ENCODE measurements around the gene ALDH1A2. TPM values are rescaled to one million over a fixed set of nuclear protein-coding genes. Genes with fewer than 3 reads are reported as not detected.
A peak's percentile ranks its signal among the peaks of the same experiment; 100 is the strongest.

The ALDH1A2 gene
- total and polyA plus RNA-seq, 8 donors = 1.6 to 6.6 (median 3.4) TPM

DNA sequence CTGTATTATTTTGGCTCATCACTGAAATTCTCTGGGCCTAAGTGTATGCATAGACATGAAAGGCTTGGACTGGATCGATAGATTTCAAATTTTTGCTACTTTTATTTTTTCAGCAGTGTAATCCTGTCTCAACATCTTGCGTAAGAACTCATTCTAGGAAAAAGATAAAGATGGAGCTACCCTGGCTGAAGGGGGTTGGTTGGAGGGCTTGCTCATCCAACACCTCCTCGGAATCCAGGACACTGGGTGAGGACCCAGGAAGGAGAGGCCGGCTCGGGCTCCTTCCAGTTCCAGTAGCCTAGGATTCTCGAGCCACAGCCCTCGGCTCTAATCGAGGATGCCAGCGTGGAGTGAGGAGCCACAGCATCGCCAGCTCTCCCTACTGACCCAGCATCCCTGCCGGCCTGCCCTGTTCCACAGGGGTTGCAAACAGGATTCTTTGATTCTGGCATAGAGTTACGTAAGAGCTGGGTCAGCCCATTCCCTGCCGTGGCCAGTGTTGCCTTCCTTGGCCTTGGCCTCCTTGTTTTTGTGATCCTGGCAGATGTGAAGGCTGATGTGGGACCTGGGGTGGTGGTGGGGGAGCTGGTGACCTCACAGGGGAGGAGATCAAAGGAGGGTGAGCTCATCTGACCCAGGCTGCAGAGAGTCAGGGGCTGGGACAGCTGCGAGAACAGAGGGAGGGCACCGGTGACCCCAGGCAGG lies 149.5 kb downstream of the ALDH1A2 start:
- DNase-seq (peak in 1 of 6 donors; percentile 48), FAIRE-seq (no peak), ATAC-seq (peak in 2 of 4 donors; percentile 16 to 30)
- Histone ChIP-seq H3K4me1 (no peaks in the 10 kb centered on the region), H3K9me3 (no peaks in the 10 kb centered on the region), H3K36me3 (no peaks in the 10 kb centered on the region), H3K27me3 (no peaks in the 10 kb centered on the region), H3K27ac (peak overlapping the region; percentile 6 to 38 (median 14)), H3K4me3 (no peak overlapping the region)
- intact Hi-C loops (cut with DNase I) = no loop called here
- WGBS, 2 donors = 79% methylated on average over 15 of the region's 15 CpGs
- TF ChIP-seq, protein P1, sequence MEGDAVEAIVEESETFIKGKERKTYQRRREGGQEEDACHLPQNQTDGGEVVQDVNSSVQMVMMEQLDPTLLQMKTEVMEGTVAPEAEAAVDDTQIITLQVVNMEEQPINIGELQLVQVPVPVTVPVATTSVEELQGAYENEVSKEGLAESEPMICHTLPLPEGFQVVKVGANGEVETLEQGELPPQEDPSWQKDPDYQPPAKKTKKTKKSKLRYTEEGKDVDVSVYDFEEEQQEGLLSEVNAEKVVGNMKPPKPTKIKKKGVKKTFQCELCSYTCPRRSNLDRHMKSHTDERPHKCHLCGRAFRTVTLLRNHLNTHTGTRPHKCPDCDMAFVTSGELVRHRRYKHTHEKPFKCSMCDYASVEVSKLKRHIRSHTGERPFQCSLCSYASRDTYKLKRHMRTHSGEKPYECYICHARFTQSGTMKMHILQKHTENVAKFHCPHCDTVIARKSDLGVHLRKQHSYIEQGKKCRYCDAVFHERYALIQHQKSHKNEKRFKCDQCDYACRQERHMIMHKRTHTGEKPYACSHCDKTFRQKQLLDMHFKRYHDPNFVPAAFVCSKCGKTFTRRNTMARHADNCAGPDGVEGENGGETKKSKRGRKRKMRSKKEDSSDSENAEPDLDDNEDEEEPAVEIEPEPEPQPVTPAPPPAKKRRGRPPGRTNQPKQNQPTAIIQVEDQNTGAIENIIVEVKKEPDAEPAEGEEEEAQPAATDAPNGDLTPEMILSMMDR (IDR thresholded peaks at IDR 0.05) = no peak

DNA sequence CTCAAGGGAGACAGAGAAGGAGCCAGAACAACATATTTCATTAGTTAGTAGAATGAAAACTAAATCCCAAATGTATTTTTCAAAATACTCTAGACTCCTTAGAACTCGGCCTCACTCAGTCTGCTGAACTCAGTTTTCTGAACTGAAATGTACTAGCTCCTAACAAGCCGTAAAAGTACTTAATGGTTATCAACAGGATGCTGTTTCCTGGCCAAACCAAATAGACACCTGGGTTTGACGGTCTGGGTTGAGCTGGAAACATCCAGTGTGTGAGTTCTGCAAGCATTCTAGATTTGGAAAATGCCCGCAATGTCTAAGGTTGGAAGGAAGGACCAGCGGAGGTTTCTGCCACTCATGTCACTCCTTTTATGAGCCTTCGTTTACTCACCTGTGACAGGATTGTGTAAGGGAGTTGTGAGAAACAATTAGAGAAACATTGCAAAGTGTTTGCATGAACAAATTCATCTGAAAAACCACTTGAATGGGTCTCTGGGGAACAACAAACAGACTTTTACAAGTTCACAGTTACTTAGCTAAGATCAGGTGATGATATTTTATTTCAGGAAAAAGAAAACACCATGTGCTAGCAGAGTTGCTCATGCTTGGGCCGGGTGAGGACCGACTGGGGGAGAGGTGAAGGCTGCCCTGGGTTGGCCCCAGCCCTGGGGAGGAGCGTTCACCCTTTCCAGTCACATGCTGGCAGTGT lies 151.0 kb downstream of the ALDH1A2 start:
- DNase-seq (no peak), FAIRE-seq (no peak), ATAC-seq (no peak)
- H3K27ac ChIP-seq = no peak overlapping the region
- intact Hi-C loops (cut with DNase I) = no loop called here
- no peaks in the 10 kb centered on the region for H3K9me3 ChIP-seq
- no peak overlapping the region for H3K4me3 ChIP-seq
- no peaks in the 10 kb centered on the region for H3K27me3 ChIP-seq
- H3K36me3 ChIP-seq = no peaks in the 10 kb centered on the region
- no peaks in the 10 kb centered on the region for H3K4me1 ChIP-seq
- WGBS, 2 donors = 66 to 71% methylated on average over 9 of the region's 9 CpGs
- TF ChIP-seq, protein P1 (IDR thresholded peaks at IDR 0.05) = no peak

DNA sequence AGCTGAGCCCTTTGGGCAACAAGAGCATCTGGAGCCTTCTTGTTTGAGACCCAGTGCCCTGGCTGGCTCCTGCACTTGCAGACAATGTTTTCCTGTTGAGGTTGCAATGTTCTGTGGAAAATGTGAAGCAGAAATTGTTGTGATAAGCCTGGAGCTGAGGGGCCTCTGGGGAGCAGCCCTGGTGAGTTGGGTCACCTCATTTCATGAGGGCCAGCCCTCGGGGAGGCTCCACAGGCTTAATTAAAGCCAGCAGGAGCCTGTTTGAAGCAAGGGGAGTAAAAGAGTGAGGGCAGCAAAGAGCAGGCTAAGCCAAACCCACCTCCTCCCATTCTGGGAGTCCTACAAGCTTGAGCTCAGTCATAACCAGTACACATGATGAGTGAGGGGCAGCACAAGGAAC lies 154.3 kb downstream of the ALDH1A2 start:
- ATAC-seq (no peak), DNase-seq (no peak), FAIRE-seq (no peak)
- intact Hi-C loops (cut with DNase I) = no loop called here
- H3K4me1 ChIP-seq = no peaks in the 10 kb centered on the region
- no peaks in the 10 kb centered on the region for H3K9me3 ChIP-seq
- no peak overlapping the region for H3K4me3 ChIP-seq
- no peak overlapping the region for H3K27ac ChIP-seq
- H3K36me3 ChIP-seq = no peaks in the 10 kb centered on the region
- TF ChIP-seq, protein P1 (IDR thresholded peaks at IDR 0.05) = no peak
- 59 to 61% methylated on average over 1 of the region's 1 CpG for WGBS, 2 donors
- H3K27me3 ChIP-seq = no peaks in the 10 kb centered on the region

DNA sequence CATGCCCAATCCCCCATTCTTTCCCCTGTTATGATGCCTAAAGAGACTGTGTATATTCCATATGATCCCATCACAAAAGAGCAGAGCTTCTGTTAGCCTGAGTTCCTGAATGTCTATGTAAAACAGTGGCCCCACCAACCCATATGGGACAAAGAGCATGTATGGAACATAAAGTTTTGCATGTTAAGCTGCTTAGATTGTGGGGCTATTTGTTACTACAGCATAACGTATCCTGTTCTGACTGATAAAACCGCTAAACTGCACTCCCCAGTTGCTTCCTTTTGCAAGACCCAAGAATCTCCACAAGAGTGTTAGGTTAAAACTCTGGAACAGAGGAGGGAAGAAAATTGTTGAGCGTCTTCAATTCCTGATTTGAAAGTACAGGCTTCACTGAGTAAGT lies 154.8 kb downstream of the ALDH1A2 start:
- intact Hi-C loops (cut with DNase I) = no loop called here
- H3K4me3 ChIP-seq = no peak overlapping the region
- H3K36me3 ChIP-seq = no peaks in the 10 kb centered on the region
- FAIRE-seq (no peak), ATAC-seq (no peak), DNase-seq (no peak)
- TF ChIP-seq, protein P1 (IDR thresholded peaks at IDR 0.05) = no peak
- WGBS, 2 donors = 88% methylated on average over 3 of the region's 3 CpGs
- no peaks in the 10 kb centered on the region for H3K4me1 ChIP-seq
- H3K9me3 ChIP-seq = no peaks in the 10 kb centered on the region
- H3K27ac ChIP-seq = no peak overlapping the region
- no peaks in the 10 kb centered on the region for H3K27me3 ChIP-seq

DNA sequence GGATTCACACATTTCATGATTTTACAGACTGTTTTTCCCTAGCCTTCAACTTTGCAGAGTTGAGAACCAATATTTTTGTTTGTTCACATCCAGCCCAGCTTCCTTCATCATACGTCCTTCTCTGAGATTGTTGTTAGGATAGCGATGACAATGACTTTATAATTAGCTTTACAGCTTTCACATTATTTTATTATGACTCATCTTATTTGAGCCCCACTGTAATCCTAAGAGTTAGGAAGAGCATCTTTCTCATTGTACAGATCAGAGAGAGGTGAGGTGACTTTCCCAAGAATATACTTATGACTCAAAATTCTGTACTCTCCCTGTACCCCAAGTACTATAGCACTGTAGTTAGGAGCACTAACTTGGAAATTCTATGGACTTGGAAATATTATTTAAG lies 156.1 kb downstream of the ALDH1A2 start:
- DNase-seq (no peak), ATAC-seq (no peak), FAIRE-seq (no peak)
- TF ChIP-seq, protein P1 (IDR thresholded peaks at IDR 0.05) = no peak
- Histone ChIP-seq H3K4me3 (no peak overlapping the region), H3K27me3 (no peaks in the 10 kb centered on the region), H3K36me3 (no peaks in the 10 kb centered on the region), H3K27ac (no peak overlapping the region), H3K9me3 (no peaks in the 10 kb centered on the region), H3K4me1 (no peaks in the 10 kb centered on the region)
- 64 to 76% methylated on average over 2 of the region's 2 CpGs for WGBS, 2 donors
- intact Hi-C loops (cut with DNase I) = no loop called here
